HG03571 (cell line): ENCODE measurements around the gene RBMY1D.
A peak's percentile ranks its signal among the peaks of the same experiment; 100 is the strongest.
"Not testable (repeated sequence)": the region's sequence is repeated elsewhere in the genome, so short reads cannot be mapped to it uniquely, and the experiment has no call there.

ENCODE experiments used
- ATAC-seq: cut with Tn5 transposase; IDR thresholded peaks from one replicate; pipeline ENCODE4 v1.9.1; 2021; ENCODE audit not compliant: unreplicated experiment

RBMY1D gene

GRCh38 chrY:21894426-21894825 lies at the start of gene RBMY1D:
RBMY1D (minus strand) TSS chrY:21894526; CDS start chrY:21892513, 2,013 bp downstream.
- ATAC-seq = not testable (repeated sequence)

GRCh38 chrY:21917932-21918331 lies 23.6 kb upstream of the RBMY1D start, which contains the start of gene RBMY1E:
RBMY1E (minus strand) TSS chrY:21918032; CDS start chrY:21916054, 1,978 bp downstream.
- ATAC-seq = not testable (repeated sequence)

GRCh38 chrY:21869407-21870076 lies 24.8 kb downstream of the RBMY1D start:
- ATAC-seq = peak; percentile 70

- ATAC-seq = no peak
Observed at GRCh38 chrY:21845481-21845880, 48.8 kb downstream of the RBMY1D start.

GRCh38 chrY:21842090-21842489 lies 52.2 kb downstream of the RBMY1D start:
- ATAC-seq = no peak

- no peak for ATAC-seq
Observed at GRCh38 chrY:21839489-21839888, 54.8 kb downstream of the RBMY1D start.

GRCh38 chrY:21836343-21836742 lies 58.0 kb downstream of the RBMY1D start:
- no peak for ATAC-seq

- ATAC-seq = no peak
Observed at GRCh38 chrY:21835052-21835451, 59.3 kb downstream of the RBMY1D start.
